Left lung (tissue), 10 donors: ENCODE measurements around the gene PROX1. TPM values are rescaled to one million over a fixed set of nuclear protein-coding genes. Genes with fewer than 3 reads are reported as not detected.

Experiments
- ATAC-seq: fragments of 200-7000 bp; cut with Tn5 transposase; one replicate; pipeline ENCODE4 v1.9.1; 2020; ENCODE audit warnings: moderate library complexity
- DNase-seq, 4 donors: peaks; one replicate each; pipeline ENCODE4 v3.0.0-alpha.2; 2013 to 2020
- H3K27ac ChIP-seq, 2 donors: fragments of 200-600 bp; sonication (generic) in 1 of 2; one replicate each; pipeline versions ENCODE4 v1.5.0 to v1.8.0; 2020 to 2021
- H3K27me3 ChIP-seq, 2 donors: fragments of 200-600 bp; sonication (generic) in 1 of 2; one replicate each; pipeline versions ENCODE4 v1.5.0 to v1.8.0; 2020 to 2021
- H3K36me3 ChIP-seq, 2 donors: fragments of 200-600 bp; sonication (generic) in 1 of 2; one replicate each; pipeline versions ENCODE4 v1.5.0 to v1.8.0; 2020 to 2021
- H3K4me1 ChIP-seq, 2 donors: fragments of 200-600 bp; one replicate each; pipeline ENCODE4 v1.8.0; 2021
- H3K4me3 ChIP-seq, 2 donors: fragments of 200-600 bp; sonication (generic) in 1 of 2; one replicate each; pipeline versions ENCODE4 v1.5.0 to v1.8.0; 2020 to 2021; ENCODE audit warnings: mild to moderate bottlenecking in 1 of 2
- H3K9me3 ChIP-seq, 2 donors: fragments of 200-600 bp; sonication (generic) in 1 of 2; one replicate each; pipeline versions ENCODE4 v1.5.0 to v1.8.0; 2020 to 2021
- CTCF ChIP-seq, 2 donors: fragments of 200-600 bp; sonication (generic) in 1 of 2; IDR thresholded peaks; one replicate each; pipeline versions ENCODE4 v1.5.0 to v1.8.0; 2021; ENCODE audit warnings: antibody characterized with exemption in 2 of 2
- intact Hi-C, 2 donors: fragments of 100-400 bp; cut with DNase I; formaldehyde crosslinking; loops; one replicate each; pipeline versions ENCODE4 v1.11.2 to v1.14.2; 2022
- polyA plus RNA-seq, 6 donors: library from polyadenylated mRNA; unstranded; fragments of 120-200 nt; gene quantifications; one replicate each; pipeline ENCODE4 v1.2.1, GENCODE V29; 2013; ENCODE audit not compliant: insufficient read length in 6 of 6
- total RNA-seq, 2 donors: library from RNA; stranded (reverse); fragmentation: NEBNext Ultra II Directional; extraction: Animal tissue kit (Norgen Biotek cat#: 25700); gene quantifications; one replicate each; pipeline ENCODE4 v1.2.1, GENCODE V29; 2021
- donor health status: DM: no; HTN: yes; CAD: no.
- donor health status: DM: no; HTN: no; CAD: no.

Gene PROX1
- total and polyA plus RNA-seq, 8 donors = 6.2 to 15.3 (median 9.1) TPM

- H3K4me1 ChIP-seq = no peaks in the 10 kb centered on the region
- no peak for TF ChIP-seq CTCF (IDR thresholded peaks at IDR 0.05)
- no peak overlapping the region for H3K27ac ChIP-seq
- H3K36me3 ChIP-seq = no peaks in the 10 kb centered on the region
- no peaks in the 10 kb centered on the region for H3K9me3 ChIP-seq
- no peak overlapping the region for H3K4me3 ChIP-seq
- no peak for ATAC-seq
- no peaks in the 10 kb centered on the region for H3K27me3 ChIP-seq
- no peak for DNase-seq
- intact Hi-C loops = no loop called here
These were observed 16.2 kb downstream of the PROX1 start for GRCh38 chr1:214004014-214004413.

GRCh38 chr1:214004795-214005194, 17.0 kb downstream of the PROX1 start:
- Histone ChIP-seq H3K27me3 (no peaks in the 10 kb centered on the region), H3K36me3 (no peaks in the 10 kb centered on the region), H3K9me3 (no peaks in the 10 kb centered on the region), H3K27ac (no peak overlapping the region), H3K4me1 (no peaks in the 10 kb centered on the region), H3K4me3 (no peak overlapping the region)
- intact Hi-C loops = no loop called here
- TF ChIP-seq CTCF (IDR thresholded peaks at IDR 0.05) = no peak
- no peak for ATAC-seq
- no peak for DNase-seq

DNA sequence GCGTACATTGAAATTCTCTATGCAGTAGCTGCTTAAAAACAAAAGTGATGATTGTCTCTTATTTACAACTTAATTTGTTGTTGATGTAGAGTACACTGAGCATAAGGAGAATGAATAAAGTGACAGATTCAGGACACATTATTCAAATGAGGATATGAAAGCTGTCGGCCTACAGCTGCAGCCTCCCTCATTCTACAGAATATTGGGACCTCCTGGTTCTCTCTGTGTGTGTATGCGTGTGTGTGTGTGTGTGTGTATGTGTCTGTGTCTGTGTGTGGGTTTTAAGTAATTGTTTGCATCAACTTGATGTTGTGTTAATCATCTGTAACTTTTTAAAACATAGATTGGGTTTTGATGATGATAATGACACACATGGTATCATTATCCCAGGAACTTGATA, 17.9 kb downstream of the PROX1 start:
- DNase-seq (no peak), ATAC-seq (no peak)
- Histone ChIP-seq H3K36me3 (no peaks in the 10 kb centered on the region), H3K4me1 (no peaks in the 10 kb centered on the region), H3K4me3 (no peak overlapping the region), H3K9me3 (no peaks in the 10 kb centered on the region), H3K27ac (no peak overlapping the region), H3K27me3 (no peaks in the 10 kb centered on the region)
- intact Hi-C loops = no loop called here
- no peak for TF ChIP-seq CTCF (IDR thresholded peaks at IDR 0.05)

DNA sequence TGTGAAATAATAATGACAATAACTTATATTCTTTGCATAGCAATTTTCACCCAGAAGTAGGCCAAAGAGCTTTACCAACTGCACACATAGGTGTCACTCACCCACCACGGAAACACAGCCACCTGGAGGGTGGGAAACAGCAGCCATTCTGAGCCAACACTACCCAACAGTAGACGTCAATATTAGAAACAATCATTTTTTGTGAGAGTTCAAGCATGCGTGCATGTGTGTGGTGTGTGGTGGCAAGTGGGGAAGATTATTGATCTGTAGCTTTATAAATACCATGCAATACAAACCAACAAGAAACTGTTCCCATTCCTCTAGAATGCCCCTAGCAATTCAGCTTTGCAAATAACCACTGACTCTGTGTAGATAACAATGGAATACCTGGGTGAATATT, 19.1 kb downstream of the PROX1 start:
- Histone ChIP-seq H3K4me1 (no peaks in the 10 kb centered on the region), H3K27me3 (no peaks in the 10 kb centered on the region), H3K4me3 (no peak overlapping the region), H3K36me3 (no peaks in the 10 kb centered on the region), H3K9me3 (no peaks in the 10 kb centered on the region), H3K27ac (no peak overlapping the region)
- ATAC-seq = no peak
- DNase-seq = no peak
- TF ChIP-seq CTCF (IDR thresholded peaks at IDR 0.05) = no peak
- intact Hi-C loops = no loop called here

DNA sequence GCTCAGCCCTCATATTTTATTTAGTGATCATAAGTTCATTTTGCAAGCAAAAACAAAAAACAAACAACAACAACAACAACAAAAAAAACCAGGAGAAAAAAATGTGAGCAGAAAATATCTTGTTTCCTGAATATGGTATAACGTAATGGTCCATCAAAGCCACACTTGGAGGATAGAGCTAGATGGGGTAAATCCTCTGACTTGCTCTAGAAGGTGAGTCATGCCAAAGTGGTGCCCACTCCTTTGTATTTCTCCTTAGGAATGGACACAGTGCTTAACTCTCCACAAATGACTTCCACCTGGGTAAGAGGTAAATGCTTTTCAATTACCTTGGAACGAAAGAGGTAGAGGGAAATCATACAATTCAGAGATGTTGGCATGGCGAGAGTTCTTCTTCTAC, 20.6 kb downstream of the PROX1 start:
- no peak for TF ChIP-seq CTCF (IDR thresholded peaks at IDR 0.05)
- H3K27ac ChIP-seq = no peak overlapping the region
- no peaks in the 10 kb centered on the region for H3K27me3 ChIP-seq
- intact Hi-C loops = no loop called here
- DNase-seq = no peak
- H3K4me3 ChIP-seq = no peak overlapping the region
- H3K36me3 ChIP-seq = no peaks in the 10 kb centered on the region
- no peak for ATAC-seq
- H3K9me3 ChIP-seq = no peaks in the 10 kb centered on the region
- no peaks in the 10 kb centered on the region for H3K4me1 ChIP-seq
